Stimulated activated CD4-positive, alpha-beta T cell treated with anti-CD3 and anti-CD28 coated beads, Interleukin-4, amount 100 ng/mL, for 48 hours (primary cell): ENCODE results near the gene FLT1.

Source experiments
- DNase-seq, 2 donors: peaks; one replicate each; pipeline ENCODE4 v3.0.0-alpha.2; 2020; ENCODE audit warnings: low read depth in 2 of 2

Gene FLT1

DNA sequence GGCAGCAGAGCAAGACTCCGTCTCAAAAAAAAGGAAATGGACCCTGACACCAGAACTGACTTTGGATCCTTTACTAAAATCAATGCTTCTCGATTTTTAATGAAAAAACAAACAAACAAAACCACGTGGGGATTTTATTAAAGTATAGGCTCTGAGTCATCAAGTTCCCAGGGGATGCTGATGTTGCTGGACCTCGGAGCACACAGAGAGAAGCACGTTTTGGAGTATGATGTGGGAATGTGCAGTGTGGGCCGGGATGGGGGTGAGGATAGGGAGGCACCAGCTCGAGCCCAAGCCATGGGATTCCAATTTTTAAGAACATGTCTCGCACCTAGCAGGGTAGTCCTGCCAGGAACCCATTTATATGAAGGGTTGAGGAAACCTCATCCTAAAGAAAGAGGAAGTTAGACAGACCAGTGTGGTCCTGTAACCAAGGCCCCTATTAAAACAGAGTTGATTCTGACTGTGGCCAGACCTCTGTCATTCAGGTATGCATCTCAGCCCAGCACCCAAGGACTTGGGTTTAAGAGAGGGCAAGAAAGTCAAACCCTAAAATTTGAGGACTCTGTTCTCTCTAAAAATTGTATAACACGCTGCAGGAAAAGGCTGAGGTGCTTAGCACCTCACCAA is 6.4 kb downstream of the FLT1 start:
- no peak for DNase-seq

DNA sequence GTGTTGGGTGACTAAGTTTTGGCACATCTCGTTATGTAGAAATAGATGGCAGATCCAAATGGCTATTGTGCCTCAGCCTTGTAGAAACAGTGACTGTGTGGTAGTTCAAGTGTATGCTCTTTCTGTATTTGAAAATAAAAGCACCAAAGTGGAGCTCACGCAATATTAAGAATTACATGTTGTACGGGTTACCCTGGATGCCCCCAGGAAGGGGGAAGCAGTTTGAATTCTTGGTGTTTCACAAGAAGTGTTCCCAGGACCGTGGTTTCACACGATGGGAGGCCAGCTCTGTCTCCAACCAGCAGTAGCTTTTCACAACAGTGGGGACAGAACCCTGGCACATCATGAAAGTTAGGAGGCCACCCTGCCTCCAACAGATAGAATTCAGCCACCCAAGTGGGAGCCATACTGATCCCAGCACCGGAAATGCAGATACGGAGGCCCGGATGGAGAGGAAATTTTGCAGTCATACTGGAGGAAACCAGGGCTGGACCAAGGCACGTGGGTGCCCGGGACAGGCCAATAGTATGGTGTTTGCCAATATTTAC is 8.9 kb downstream of the FLT1 start:
- no peak for DNase-seq

DNA sequence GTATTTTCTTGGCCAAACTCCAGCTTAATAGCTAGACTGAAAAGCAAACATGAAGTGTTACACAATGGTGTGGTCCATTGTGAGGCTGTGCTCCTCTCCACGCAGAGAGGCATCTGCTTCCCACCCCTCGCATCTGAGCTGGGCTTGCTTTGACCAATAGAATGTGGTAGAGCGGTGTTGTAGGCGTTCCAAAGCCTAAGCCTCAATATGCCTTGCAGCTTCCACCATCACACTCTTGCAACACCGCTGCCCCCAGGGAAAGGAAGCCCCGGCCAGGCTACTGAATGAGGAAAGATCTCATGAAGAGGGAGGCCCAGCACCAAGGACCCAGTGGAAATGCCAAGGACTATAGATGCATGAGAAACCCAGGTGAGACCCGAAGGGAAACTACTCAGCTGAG is 9.4 kb downstream of the FLT1 start:
- no peak for DNase-seq

DNA sequence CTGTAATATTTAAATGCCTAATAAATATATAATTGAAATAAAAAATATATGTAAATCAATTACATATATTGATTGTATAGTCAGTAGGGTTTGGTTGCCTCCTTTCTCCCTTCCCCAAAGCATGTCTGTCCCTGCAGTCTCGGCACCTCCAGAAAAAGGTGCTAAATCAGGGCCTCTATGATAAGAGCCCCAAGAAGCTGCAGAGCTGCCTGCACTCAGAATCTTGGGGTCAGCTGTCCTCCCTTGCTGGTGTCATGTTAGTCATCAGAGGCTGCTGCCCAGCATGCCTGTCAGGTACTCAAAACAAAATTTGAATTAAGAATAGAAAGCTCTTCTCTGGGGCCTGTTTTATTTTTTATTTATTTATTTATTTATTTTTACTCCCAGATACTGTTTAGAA is 9.8 kb downstream of the FLT1 start:
- no peak for DNase-seq

DNA sequence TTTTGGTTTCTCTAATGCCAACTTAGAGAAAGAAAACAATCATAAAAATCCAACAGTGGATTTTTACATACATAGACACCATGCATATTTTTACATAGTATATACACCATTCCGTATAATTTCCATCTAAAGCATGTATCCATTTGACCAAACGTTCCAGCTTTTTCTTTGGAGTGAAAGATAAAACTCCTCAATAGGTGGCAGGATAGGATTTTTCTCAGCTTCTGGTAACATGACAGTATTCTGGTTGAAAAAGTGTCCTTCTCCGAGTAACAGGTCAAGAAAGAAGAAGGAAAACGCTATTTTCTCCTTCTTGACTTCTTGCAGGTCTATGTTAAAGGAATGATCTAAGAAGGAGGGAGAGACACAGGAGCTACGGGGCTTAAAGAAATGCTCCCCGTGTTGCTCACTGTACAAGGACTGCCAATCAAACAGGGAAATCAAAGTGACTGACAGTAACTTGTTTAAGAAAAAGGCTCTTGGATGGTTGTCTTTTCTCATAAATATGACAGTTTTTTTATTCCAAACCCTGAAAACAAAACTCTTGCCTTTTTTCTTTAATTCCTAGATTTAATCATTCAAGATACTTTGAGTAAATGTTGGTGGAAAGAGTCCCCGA is 11.5 kb downstream of the FLT1 start:
- no peak for DNase-seq

DNA sequence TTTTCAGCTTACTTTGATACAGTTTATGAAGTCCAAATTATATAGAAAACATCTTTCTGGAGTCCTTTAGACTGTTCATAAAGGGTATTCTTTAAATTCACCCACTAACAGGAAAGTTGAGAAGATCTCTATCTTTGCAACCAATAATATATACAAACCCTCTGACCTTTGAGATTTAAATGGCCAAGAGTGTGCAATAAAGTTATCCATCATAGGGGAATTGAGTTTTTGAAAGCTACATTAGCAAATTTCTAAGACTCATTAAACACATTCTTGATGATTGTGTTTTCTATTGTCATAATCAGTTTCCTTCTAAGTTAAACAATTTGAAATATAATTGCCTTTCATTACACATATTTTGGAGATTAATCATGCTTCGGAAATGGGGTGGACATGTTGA is 15.9 kb downstream of the FLT1 start:
- DNase-seq = no peak

DNA sequence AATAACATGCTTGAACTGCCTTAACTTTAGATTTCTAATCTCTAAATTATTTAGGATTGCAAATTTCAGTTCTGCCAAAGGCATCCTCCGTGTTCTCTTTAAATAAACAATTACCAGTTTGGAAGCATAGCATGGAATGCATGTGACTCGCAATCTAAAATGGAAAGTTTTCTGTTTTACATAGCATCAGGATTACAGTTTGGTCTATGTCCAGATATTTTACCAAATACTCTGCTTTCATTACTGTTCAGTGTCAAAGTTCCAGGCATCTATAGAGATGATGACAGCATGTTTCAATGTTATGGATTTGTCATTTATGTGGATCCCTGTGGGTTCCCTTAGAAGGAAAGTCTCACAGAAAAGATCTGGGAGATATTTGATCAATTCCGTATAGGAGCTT is 16.8 kb downstream of the FLT1 start:
- DNase-seq = no peak

DNA sequence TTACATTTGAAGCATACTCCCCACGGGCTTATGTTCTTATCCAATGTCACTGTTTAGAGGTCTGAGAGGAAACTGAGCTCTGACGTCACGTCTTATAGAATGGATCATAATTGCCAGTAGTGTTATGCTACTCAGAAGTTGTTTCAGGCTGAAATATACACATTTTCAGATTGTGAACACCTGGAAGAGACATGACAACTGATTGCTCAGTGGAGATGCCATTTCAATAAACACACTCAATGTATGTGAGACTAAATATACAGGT is 17.3 kb downstream of the FLT1 start:
- DNase-seq = no peak

DNA sequence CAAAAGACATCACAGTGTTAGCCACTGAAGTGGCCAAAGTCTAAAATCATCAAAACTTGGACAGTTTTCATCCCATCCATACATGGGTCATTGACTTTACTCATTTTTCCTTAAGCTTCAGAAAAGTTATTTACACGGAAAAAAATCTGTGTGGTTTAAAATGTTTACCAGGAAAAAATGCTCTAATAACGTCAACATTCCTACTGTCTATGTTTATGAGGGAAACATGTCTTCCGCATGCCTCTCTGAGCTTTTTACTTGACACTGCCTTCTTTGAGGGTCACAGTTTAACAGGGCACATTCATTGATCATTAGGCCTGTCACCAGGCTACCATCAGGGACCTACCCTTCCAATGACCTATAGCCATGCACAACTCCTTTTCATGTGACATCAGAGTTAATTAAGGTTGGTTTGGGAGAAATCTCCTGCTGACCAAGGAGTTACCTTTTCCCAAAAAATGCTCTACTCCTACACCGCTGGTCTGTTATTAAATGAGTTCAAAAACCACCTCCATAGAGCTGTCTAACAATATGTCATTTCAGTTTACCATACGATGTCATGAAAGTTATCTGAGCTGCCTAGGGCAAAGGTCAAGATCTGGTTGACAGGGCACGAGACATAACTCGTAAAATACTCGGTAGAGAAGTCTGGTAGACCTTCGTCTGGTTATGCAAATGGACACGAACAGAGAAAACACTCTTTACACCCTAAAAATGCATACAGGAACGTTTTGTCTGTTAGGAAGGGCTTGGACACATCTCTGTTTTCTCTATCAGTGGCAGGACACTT is 17.8 kb downstream of the FLT1 start:
- DNase-seq = no peak

DNA sequence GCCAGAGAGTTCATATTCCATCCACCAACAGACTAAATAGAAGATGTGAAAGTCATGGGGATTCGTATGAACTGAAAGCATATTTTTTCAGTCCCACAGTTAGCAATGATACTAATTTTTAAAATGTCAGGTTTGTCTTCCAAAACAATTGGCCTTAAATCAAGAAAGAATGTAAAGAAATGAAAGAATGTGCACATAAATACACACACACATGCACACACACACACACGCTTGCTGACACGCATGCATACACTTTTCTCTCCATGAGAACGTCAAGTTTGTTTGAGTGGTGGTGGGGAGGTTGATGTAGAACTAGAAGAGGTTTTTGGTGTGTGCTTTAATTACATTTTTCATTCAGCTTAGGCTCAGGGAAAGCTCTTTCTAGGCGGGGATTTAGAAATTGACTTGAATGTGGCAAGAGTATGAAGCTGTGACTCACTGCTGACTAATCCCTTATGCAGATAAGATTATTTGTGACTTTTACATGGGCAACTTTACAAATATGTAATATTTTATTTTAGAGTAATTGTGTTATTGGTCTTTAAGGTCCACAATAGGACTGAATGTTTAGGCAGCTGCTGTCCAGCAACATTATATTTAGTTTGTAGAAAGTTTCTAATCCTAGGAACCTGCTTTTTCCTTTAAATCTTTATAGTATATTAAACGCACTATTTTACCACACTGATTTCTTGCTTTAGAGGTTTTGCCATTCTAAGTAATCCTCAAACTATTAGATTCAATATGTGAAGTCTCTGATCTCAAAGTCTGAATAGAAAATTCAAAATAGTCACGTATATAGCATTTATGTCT is 18.8 kb downstream of the FLT1 start:
- no peak for DNase-seq

DNA sequence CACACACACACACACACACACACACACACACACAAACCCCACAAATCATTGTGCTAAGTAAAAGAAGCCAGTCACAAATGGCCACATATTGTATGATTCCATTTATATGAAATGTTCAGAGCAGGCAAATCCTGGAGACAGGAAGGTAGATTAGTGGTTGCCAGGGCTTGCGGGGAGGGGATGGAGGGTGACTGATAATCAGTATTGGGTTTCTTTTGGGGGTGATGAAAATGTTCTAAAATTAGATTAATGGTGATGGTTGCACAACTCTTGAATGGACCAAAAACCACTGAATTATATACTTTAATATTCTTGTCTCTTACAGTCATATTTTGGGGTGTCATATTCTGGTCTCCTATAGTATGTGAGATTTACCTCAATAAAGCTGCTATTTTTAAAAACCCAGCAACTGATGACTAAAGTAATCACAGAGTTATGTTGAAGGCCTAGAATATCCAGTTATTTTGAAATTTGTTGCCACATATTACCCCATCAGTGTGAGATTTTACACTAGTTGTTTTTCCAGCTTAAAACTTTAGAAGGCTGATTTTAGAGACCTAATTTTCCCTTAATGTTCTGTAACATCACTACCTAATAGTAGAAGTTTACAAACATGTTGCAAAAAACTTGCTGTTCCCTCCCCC is 20.3 kb downstream of the FLT1 start:
- DNase-seq = no peak

DNA sequence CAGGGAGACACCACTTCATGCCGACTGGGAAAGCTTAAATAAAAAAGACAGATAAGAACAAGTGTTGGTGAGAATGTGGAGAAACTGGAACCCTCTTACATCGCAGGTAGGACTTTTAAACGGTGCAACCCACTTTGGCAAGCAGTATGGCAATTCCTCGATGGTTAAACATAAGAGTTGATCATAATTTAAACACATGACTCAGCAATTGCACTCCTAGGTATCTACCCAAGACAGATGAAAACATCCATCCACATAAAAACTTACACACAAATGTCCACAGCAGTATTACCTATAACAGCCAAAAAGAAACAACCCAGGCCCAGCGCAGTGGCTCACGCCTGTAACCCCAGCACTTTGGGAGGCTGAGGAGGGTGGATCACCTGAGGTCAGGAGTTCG is 21.9 kb downstream of the FLT1 start:
- DNase-seq = no peak

DNA sequence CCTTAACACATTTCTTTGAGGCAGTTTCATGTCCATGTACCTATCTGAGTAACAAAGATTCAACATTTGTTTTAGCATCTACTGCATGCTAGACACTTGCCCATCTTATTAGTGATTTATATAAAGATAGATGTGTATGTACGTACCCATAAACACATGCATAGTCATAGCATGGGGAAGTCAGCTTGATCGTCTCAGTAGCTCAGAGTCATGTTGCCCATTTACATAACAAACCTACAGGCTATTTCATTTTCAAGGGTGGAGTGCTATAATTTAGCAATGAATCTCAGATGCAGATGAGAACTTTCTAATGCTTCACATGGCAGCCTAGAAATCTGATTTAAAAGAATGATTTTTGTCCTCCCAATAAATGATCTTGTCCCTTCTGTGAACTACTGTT is 23.5 kb downstream of the FLT1 start:
- DNase-seq = no peak

DNA sequence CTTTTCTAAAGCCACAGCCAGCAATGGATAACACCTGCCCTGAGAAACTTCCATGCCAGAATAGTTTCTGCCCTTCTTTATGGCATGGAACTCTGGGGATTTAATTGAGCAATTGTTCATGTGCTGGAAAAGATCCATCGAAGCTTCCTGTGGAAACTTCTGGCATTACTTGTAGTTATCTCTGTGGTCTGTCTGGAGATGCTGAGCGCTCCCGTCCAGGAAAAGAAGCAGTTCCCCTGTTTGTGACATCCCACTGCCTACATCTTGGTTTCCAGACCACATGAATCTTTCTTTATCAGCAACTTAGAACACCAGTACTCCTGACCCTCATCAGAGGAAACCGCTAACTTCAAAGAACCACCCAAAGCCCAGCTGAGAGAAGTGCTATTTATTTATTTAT is 24.6 kb downstream of the FLT1 start:
- no peak for DNase-seq

DNA sequence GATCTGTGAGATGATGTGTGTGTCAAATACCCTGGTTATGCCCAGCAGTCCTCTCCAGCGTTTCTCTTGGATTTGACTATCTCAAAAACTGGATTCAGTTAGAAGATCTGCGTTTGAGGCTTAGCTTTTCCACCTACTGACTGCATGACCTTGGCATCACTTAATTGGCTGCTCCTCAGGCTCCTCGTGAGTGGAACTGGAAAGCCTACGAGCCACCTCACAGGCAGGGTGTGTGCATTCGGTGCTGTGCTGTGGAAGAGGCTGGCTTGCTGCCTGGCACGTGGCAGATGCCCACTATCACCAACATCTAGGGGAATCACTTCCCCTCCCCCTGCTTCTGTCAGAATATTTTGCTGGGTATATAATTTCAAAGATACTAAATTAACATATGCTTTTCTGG is 25.6 kb downstream of the FLT1 start:
- no peak for DNase-seq

DNA sequence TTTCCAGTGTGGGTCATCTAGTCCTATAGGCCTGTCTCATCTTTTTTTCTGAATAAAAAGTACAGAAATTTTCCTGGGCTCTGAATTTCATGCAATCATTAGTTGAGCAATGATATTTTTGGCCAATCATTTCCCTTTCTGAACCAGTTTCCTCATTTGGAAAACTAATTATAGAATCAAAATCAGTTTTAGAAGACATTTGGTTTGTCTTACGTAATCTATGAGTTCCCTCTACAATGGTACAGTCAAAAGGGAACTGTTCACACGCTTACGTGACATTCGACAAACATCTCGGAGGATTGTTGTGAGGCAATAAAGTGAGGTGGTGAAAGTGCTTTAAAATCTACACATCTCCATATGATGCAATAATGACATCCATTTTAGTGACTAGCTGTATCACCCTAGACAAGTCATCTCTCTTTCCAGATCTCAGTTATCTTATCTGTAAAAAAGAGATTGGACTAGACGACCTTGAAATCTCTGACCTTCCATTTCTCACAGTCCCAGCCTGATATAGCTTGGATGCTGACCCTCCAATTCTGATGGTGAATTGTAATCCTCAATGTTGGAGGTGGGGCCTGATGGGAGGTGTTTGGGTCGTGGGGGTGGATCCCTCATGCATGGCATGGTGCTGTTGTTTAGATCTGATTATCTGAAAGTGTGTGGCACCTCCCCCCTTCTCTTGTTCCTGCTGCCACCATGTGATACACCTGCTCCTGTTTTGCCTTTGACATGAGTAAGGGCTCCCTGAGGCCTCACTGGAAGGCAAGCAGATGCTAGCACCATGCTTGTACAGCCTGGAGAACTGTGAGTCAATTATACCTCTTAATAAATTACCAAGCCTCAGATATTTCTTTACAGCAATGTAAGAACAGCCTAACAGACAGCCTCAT is 26.7 kb downstream of the FLT1 start:
- DNase-seq = no peak

DNA sequence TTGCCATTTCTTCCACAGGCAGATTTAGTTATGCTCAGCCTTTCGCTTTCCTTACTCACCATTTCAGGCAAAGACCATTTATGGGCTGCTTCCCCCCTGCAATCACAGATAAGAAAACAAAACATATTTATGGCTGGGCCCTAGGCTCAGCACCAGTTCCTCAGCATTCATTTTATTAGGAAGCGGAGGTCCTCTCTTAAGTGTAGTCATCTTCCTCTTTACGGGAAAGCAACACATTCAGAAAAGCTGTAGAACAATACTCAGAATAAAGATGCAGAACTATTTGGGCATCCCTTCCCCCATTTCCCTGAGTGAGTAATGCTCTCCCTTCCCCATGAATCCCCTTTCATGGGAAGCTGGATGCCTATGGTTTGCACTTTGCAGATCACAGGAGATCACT is 27.9 kb downstream of the FLT1 start:
- no peak for DNase-seq

DNA sequence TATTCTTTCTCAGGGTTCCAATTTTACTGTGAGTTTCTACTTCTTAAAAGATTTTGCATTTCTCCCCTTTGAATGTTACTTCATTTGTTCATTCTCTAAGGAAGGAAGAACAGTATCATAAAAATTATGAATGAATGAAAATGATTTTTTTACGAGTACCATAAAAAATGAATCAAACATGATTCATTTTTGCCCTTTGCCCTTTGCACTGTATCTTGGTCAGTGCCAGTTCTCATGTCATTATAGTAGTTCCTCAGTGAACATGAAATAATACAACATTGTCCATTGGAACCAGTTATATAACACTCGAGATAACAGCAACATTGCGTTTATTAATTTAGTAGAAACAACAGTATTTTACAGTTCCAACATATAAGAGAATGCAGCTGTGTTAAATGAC is 28.8 kb downstream of the FLT1 start:
- no peak for DNase-seq

DNA sequence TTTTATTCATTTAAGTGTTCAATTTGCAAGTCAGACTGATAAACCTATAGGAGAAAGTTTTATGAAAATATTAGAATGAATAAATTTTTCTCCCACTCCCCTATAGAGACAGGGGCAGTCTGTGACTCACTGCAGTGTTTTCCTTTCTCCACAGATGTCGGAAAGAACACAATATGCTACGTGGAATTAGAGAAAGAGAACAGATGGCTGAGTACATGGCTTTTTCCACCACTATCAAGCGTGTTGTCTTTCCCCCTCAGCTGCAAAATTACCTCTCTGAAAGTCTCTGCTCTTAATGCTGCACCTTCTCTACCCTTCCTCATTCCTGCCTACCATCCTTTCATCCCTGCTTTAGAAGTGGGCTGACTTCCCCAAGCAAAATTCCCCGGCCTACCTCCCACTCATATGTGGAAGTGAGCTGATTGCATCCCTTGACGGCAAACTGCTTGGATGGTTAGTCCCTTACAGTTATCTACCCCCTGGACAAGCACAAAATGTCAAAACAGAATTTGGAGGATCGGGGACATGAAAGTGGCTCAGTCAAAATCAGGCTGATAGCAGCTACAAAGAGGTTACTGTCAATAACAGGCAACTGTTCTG is 30.0 kb downstream of the FLT1 start:
- no peak for DNase-seq

DNA sequence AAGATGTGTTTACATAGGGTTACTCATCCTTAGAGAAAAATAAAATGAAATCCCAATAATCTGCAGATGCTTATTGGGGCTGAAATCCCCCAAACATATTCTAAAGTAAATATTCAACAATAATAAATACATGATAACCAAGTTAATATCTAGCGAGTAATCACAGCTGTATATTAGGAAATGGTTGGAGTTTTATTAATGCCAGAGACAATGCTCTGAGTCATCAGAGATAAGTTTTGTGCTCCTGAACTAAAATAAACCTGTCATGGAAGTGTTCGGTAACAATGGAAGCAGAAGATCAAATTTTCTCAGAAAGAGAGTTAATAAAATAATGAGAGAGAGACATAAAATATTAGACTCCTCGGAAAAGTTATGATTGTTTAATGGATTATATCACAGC is 31.4 kb downstream of the FLT1 start:
- DNase-seq = no peak

DNA sequence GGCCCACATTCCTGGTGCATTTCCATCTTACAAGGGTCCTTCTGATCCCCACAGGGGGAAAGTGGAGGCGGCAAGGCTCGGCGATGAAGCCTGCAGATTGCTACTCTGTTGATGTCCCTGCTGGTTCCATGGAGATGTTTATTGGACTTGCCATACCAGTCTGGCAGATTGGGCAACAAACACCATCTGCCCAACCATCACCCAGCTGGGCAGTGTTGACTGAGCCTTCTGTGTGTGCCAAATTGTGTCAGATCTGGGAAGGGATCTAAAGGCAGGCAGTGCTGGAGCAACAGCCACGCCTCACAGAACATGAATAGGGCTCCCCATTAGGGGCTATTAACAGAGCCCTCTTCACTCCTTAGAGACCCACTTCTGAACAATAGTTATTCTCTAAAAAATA is 35.0 kb downstream of the FLT1 start:
- DNase-seq = no peak
